GM23338 (cell line): ENCODE data around the gene AJM1.

Experiments used
- EZH2 ChIP-seq: fragments of 200-600 bp; sonication (generic); IDR thresholded peaks from one replicate; pipeline ENCODE4 v1.8.0; 2017; ENCODE audit warnings: antibody characterized with exemption, mild to moderate bottlenecking, low read depth; ENCODE audit not compliant: unreplicated experiment
- EZH2phosphoT487 ChIP-seq: fragments of 200-600 bp; sonication (generic); IDR thresholded peaks from one replicate; pipeline ENCODE4 v1.8.1; 2018; ENCODE audit warnings: antibody characterized with exemption; ENCODE audit not compliant: unreplicated experiment
- POLR2AphosphoS5 ChIP-seq: IDR thresholded peaks from 2 replicates; pipeline ENCODE4 v1.6.1; 2016; ENCODE audit warnings: antibody characterized with exemption, low read depth
- TF ChIP-seq, protein P1 (sequence below), 2 experiments: fragments of 200-600 bp in 1 of 2; sonication (generic) in 1 of 2; conservative IDR thresholded peaks; 2 replicates each; pipeline versions ENCODE4 v1.5.1 to v1.6.1; 2016 to 2017; ENCODE audit warnings: antibody characterized with exemption in 2 of 2, low read depth in 2 of 2, mild to moderate bottlenecking in 2 of 2, moderate library complexity in 1 of 2

- TF ChIP-seq, protein P1, sequence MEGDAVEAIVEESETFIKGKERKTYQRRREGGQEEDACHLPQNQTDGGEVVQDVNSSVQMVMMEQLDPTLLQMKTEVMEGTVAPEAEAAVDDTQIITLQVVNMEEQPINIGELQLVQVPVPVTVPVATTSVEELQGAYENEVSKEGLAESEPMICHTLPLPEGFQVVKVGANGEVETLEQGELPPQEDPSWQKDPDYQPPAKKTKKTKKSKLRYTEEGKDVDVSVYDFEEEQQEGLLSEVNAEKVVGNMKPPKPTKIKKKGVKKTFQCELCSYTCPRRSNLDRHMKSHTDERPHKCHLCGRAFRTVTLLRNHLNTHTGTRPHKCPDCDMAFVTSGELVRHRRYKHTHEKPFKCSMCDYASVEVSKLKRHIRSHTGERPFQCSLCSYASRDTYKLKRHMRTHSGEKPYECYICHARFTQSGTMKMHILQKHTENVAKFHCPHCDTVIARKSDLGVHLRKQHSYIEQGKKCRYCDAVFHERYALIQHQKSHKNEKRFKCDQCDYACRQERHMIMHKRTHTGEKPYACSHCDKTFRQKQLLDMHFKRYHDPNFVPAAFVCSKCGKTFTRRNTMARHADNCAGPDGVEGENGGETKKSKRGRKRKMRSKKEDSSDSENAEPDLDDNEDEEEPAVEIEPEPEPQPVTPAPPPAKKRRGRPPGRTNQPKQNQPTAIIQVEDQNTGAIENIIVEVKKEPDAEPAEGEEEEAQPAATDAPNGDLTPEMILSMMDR (conservative IDR thresholded peaks at IDR 0.05; ENCODE audit: low read depth in 2 of 2), result no peak
- no peak for TF ChIP-seq POLR2AphosphoS5
- no peak for TF ChIP-seq EZH2phosphoT487
- TF ChIP-seq EZH2, result no peak
Observed at GRCh38 chr9:136845465-136846260, 3.4 kb downstream of the AJM1 start.
